Embryonic facial prominence (tissue), 1 donor: ENCODE measurements around the gene GMDS.
A peak's percentile ranks its signal among the peaks of the same experiment; 100 is the strongest.

ENCODE experiments used
- DNase-seq: peaks from one replicate; pipeline ENCODE4 v3.0.0-alpha.2; 2016; ENCODE audit errors: extremely low spot score

GMDS gene

GRCh38 chr6:1604158-1605003, 641.0 kb downstream of the GMDS start:
- no peak for DNase-seq

GRCh38 chr6:1603708-1604107, 641.7 kb downstream of the GMDS start:
- DNase-seq, result no peak

GRCh38 chr6:1602049-1602713, 643.2 kb downstream of the GMDS start:
- DNase-seq, result no peak

GRCh38 chr6:1601158-1602048, 644.0 kb downstream of the GMDS start:
- DNase-seq, result no peak

GRCh38 chr6:1600764-1601157, 644.6 kb downstream of the GMDS start:
- DNase-seq, result no peak

- no peak for DNase-seq
Observed at GRCh38 chr6:1600063-1600763, 645.2 kb downstream of the GMDS start.

DNA sequence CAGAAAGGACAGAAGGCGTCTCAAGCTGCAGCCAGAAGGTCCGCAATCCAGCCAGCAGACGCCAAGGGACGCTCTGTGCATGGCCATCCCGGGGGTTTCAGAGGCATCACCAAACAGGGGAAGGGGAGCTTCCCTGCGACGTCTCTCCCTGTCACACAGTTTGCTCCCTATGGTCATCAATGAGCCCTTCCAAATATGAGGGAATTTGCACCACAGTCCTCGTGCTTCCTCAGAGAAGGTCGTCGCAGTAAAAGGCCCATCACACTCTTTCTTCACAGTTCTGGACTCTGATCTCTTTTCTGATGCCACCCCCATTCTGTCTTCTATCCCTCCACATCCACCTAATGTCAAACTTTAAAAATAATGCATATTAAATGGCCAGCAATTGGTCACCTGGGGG, 645.9 kb downstream of the GMDS start:
- DNase-seq, result no peak

DNA sequence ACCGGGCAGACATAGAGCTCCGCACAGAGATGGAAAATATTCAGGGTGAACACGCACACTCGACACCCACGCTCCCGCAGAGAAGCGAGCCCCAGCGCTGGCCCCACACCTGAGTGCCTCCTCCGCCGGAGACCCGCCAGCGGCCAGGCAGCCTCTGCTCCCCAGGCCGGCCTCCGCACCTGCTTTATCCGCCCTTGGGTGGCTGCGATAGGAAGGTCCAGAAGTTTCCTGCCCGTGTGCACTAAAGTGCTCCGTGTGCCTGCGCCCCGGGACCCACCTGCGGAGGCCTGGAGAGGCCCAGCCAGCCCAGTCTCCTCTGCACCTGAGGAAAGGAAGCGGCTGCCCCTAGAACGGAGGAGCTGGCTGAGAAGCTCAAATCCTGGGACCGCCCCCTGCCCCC, 646.5 kb downstream of the GMDS start:
- no peak for DNase-seq

- no peak for DNase-seq
Observed at GRCh38 chr6:1598433-1598832, 647.0 kb downstream of the GMDS start.

DNA sequence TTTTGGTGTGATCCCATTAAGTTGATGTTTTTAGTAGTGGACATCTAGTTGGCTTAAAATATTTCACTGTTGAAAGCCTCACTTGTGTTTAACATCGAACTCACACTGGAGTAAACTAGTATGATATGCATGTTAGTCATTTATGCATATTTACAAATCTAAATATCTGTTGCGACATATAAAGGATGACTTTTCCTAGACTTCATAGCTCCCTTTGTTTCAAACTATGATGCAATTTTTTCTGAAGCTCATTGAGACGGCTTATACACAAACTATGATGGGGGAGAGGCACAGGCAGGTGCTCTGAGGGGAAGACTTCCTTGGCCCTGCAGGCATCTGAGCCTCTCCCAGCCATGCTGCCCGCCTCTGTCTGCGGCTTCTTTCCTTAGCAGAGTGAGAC, 647.5 kb downstream of the GMDS start:
- no peak for DNase-seq

- DNase-seq, result no peak
Observed at GRCh38 chr6:1597121-1597744, 648.2 kb downstream of the GMDS start.

- DNase-seq, result peak; percentile 80
Observed at GRCh38 chr6:1596088-1596852, 649.1 kb downstream of the GMDS start.

DNA sequence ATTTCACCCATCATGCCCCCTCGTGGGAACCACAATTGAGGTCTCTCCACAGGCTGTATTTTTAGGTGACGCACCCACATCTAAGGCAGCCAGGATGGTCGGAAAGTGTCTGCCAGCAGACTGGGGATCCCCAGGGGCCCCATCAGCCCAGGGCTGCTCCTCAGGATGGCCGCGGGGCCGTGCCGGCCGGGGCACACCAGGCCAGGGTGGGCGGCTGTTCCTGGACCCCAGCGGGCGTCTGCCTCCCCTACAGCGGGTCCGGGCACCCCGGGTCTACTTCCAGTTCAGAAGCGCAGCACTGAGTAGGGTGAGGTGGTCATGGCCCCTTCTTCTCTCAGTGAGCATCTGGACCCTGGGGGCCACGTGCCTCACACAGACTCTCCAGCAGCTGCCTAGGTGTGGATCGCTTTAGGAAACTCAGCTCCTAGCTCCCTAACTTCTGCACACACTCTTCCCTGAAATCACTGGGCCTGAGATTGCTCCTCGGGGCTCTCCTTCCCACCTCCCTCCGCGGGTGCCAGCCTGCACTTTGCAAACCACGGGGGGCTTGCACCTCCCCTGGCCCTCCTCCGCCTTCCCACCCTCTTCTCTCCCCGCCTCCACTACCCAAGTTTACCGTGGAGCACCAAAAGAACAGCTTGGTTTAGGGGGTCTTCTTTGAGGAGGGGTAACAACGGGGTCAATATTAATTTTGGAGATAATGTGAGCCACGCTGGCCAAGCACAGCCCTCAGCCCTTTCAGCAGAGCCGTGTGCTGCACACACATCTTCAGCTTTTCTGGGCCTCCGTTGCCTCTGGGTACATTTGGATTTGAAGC, 649.9 kb downstream of the GMDS start:
- DNase-seq, result no peak

DNA sequence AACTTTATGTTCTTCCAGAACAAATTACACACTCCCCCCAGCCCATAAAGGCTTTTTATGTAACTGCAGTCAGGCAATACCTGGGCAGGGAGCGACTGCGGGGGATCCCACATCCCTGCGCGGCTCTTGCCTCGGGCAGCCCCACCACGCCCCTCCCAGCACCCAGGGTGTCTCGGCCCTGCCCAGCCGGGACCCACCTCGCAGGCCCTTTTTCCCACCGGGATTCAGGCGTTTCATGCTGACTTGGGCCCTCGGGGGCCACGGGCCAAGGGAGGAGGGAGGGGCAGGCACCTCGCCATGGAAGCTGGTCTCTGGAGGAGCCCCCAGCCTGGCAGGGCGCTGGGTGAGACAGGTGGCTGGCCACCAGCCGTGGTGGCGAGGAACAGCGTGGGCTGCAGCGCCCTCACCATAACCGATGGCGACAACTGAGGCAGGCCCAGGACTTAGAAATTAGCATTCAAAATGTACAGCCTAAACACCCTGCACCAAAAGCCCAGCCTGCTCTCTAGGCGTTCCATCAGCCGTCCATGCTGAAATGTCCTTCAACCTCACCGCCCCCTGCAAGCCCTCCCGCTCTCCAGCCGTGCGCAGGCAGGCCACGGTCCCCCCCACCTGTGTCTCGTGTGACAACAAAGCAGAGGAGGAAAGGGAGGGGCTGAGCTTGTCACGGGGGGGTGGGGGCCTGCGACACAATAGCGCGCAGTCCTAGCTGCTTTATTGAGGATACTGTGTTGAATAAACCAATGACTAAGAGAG, 650.8 kb downstream of the GMDS start:
- DNase-seq, result no peak

- no peak for DNase-seq
Observed at GRCh38 chr6:1593958-1594314, 651.5 kb downstream of the GMDS start.

DNA sequence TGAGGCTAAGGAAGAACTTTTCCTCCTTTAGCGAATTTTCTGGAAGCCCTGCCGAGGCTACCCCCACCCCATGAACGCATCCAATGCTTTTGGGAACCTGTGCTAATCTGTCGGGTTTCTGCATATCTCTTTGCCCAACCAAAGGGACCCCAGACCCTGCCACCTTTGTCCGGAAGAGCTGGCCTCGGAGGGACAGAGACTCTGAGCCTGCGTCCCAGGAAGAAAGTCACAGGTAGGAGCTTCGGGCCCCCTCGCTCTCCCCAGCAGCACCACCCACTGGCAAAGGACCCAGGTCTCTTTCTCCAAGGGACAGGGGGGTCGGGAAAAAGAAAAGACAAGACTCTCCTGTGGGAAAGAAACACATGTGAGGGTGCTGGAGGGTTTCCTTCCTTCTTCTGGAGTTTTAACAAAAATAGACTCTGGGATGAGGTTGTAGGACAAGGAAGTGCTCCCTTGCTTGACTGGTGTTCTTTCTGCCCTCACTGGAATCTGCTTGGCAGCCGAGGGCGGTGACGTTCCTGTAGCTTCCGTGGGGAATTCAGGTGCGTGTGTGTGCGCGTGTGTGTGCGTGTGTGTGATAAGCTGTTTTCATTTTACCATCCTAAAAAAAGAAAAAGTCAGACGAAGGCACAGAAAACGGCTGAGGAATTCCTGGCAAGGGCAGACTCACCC, 652.0 kb downstream of the GMDS start:
- DNase-seq, result no peak

DNA sequence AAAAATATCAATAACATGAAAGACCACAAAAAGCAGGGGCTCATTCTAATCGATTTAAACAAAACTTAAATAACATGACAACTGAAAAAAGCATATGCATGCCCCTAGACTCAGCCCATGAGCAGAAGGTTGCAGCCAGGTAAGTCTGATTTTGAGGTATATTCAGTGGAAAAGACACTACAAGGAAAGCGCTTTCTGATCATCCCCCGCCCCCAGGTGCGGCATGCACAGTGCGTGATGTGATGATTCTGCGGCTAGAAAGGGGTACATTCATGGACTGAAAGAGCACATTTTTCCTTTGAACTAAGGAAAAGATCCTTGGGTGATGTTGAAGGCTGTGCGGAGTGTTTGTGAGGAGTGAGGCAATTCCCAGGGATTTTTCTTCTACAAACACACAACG, 652.6 kb downstream of the GMDS start:
- DNase-seq, result no peak

GRCh38 chr6:1591926-1592325, 653.5 kb downstream of the GMDS start:
- DNase-seq, result no peak
